Stimulated activated CD8-positive, alpha-beta memory T cell treated with anti-CD3 and anti-CD28 coated beads, Interleukin-15, amount 100 ng/mL, for 48 hours (primary cell): ENCODE measurements around the gene ACOD1.

Experiments used
- DNase-seq, 2 donors: peaks; one replicate each; pipeline ENCODE4 v3.0.0-alpha.2; 2020; ENCODE audit warnings: low read depth in 2 of 2

Gene ACOD1

GRCh38 chr13:76991796-76992547 lies 43.7 kb downstream of the ACOD1 start, which contains the start of gene CLN5:
CLN5 (plus strand) TSS chr13:76992081; CDS start chr13:76992099, 18 bp downstream.
- peak; percentile 90 to 92 for DNase-seq

- no peak for DNase-seq
These were observed 44.3 kb downstream of the ACOD1 start for GRCh38 chr13:76992548-76993001.

- DNase-seq = no peak
These were observed 44.7 kb downstream of the ACOD1 start for GRCh38 chr13:76993021-76993420.

GRCh38 chr13:76993473-76993872 lies 45.2 kb downstream of the ACOD1 start:
- no peak for DNase-seq

GRCh38 chr13:76994281-76994680 lies 46.0 kb downstream of the ACOD1 start:
- DNase-seq = no peak

GRCh38 chr13:77000475-77000874 lies 52.2 kb downstream of the ACOD1 start:
- DNase-seq = no peak

- DNase-seq = no peak
These were observed 53.2 kb downstream of the ACOD1 start for GRCh38 chr13:77001540-77001939.

GRCh38 chr13:77001963-77002587 lies 53.8 kb downstream of the ACOD1 start:
- DNase-seq = no peak

- no peak for DNase-seq
These were observed 54.4 kb downstream of the ACOD1 start for GRCh38 chr13:77002590-77003190.
